B cell (primary cell): ENCODE results near the gene GPI. TPM values are rescaled to one million over a fixed set of nuclear protein-coding genes. Genes with fewer than 3 reads are reported as not detected.

Experiments used
- ATAC-seq: fragments of 200-7000 bp; cut with Tn5 transposase; one replicate; pipeline ENCODE4 v1.10.0; 2021; ENCODE audit warnings: low read depth, mild to moderate bottlenecking, moderate number of reproducible peaks, moderate library complexity
- CTCF ChIA-PET: fragments of 350-600 bp; sonication (Branson Sonifier 250); formaldehyde crosslinking; loops from one replicate; lab custom pipeline; 2021; ENCODE audit warnings: antibody characterized with exemption, inconsistent platforms; lab: Charles Lee
- POLR2A ChIA-PET: fragments of 350-600 bp; sonication (Branson Sonifier 250); formaldehyde crosslinking; loops from one replicate; lab custom pipeline; 2021; ENCODE audit warnings: antibody characterized with exemption; lab: Charles Lee
- DNase-seq: peaks from one replicate; pipeline ENCODE4 v3.0.0; 2013
- H2AFZ ChIP-seq: 2 replicates; pipeline ENCODE4 v1.6.1; 2012; ENCODE audit warnings: mild to moderate bottlenecking, low read depth, low read length; ENCODE audit not compliant: insufficient read depth, poor library complexity, severe bottlenecking
- H3K27ac ChIP-seq, 2 donors: 1 replicate in 1 of 2; 2 replicates in 1 of 2; pipeline ENCODE4 v1.5.1; 2012 to 2013; ENCODE audit warnings: low read length in 2 of 2, mild to moderate bottlenecking in 2 of 2, moderate library complexity in 1 of 2
- H3K27me3 ChIP-seq, 4 experiments: fragments of 200-600 bp in 1 of 4; sonication (generic) in 1 of 4; replicated peaks in 1 of 4; 1 replicate in 2 of 4; 2 replicates in 2 of 4; pipeline versions ENCODE4 v1.6.1 to v1.7.0; 2013 to 2016; ENCODE audit warnings: low read length in 3 of 4, mild to moderate bottlenecking in 2 of 4, mixed read lengths in 1 of 4, moderate library complexity in 1 of 4; ENCODE audit not compliant: insufficient read depth in 4 of 4, control insufficient read depth in 3 of 4; ENCODE audit errors: control extremely low read depth in 1 of 4
- H3K36me3 ChIP-seq, 2 experiments: replicated peaks in 1 of 2; 1 replicate in 1 of 2; 2 replicates in 1 of 2; pipeline versions ENCODE4 v1.6.1 to v1.7.1; 2013; ENCODE audit warnings: low read length in 1 of 2; ENCODE audit not compliant: insufficient read depth in 2 of 2, control insufficient read depth in 1 of 2; ENCODE audit errors: control extremely low read depth in 1 of 2, extremely low read depth in 1 of 2
- H3K4me1 ChIP-seq, 2 donors: fragments of 200-600 bp in 1 of 2; sonication (generic) in 1 of 2; 1 replicate in 1 of 2; 2 replicates in 1 of 2; pipeline versions ENCODE4 v1.5.1 to v1.6.1; 2013 to 2017; ENCODE audit warnings: low read length in 2 of 2; ENCODE audit not compliant: control insufficient read depth in 2 of 2, insufficient read depth in 2 of 2
- H3K4me2 ChIP-seq: replicated peaks from 2 replicates; pipeline ENCODE3; 2012; ENCODE audit warnings: mild to moderate bottlenecking, low read depth, low read length; ENCODE audit not compliant: poor library complexity, severe bottlenecking
- H3K4me3 ChIP-seq, 5 experiments: fragments of 200-600 bp in 1 of 5; sonication (generic) in 1 of 5; 1 replicate in 3 of 5; 2 replicates in 2 of 5; pipeline versions ENCODE4 v1.5.1 to v1.7.0; 2011 to 2016; ENCODE audit warnings: low read length in 4 of 5, mild to moderate bottlenecking in 4 of 5, low read depth in 2 of 5, control low read depth in 1 of 5, moderate library complexity in 1 of 5; ENCODE audit not compliant: insufficient read depth in 1 of 5; ENCODE audit errors: control extremely low read depth in 1 of 5, extremely low read depth in 1 of 5
- H3K79me2 ChIP-seq: fragments of 200-600 bp; sonication (generic); one replicate; pipeline ENCODE4 v1.6.0; 2016; ENCODE audit warnings: low read length; ENCODE audit not compliant: control insufficient read depth, insufficient read depth
- H3K9ac ChIP-seq: fragments of 200-600 bp; sonication (generic); 2 replicates; pipeline ENCODE4 v1.6.1; 2017; ENCODE audit warnings: mild to moderate bottlenecking, low read length, moderate library complexity
- H3K9me3 ChIP-seq, 3 donors: one replicate each; pipeline versions ENCODE4 v1.6.1 to v1.7.1; 2013; ENCODE audit warnings: low read length in 2 of 3; ENCODE audit not compliant: control insufficient read depth in 2 of 3, insufficient read depth in 1 of 3; ENCODE audit errors: control extremely low read depth in 1 of 3
- H4K20me1 ChIP-seq: 2 replicates; pipeline ENCODE4 v1.6.0; 2012; ENCODE audit warnings: mild to moderate bottlenecking, low read length; ENCODE audit not compliant: insufficient read depth, control insufficient read depth, poor library complexity, severe bottlenecking
- H3K27ac Mint-ChIP-seq: one replicate; pipeline ENCODE4 v1.8.0; 2021; ENCODE audit warnings: mixed read lengths
- H3K27me3 Mint-ChIP-seq: one replicate; pipeline ENCODE4 v1.8.0; 2021; ENCODE audit warnings: mixed read lengths
- H3K4me1 Mint-ChIP-seq: one replicate; pipeline ENCODE4 v1.8.0; 2021; ENCODE audit warnings: mixed read lengths
- H3K4me3 Mint-ChIP-seq: one replicate; pipeline ENCODE4 v1.8.0; 2021; ENCODE audit warnings: mixed read lengths
- H3K9me3 Mint-ChIP-seq: one replicate; pipeline ENCODE4 v1.8.0; 2022; ENCODE audit warnings: mixed read lengths; ENCODE audit not compliant: insufficient read depth
- CTCF ChIP-seq: fragments of 200-600 bp; IDR thresholded peaks from one replicate; pipeline ENCODE4 v1.8.0; 2022; ENCODE audit warnings: antibody characterized with exemption, mild to moderate bottlenecking
- EZH2 ChIP-seq: IDR thresholded peaks from 2 replicates; pipeline ENCODE4 v1.6.1; 2012; ENCODE audit warnings: borderline replicate concordance, low read depth, mild to moderate bottlenecking, moderate library complexity, low read length; ENCODE audit not compliant: insufficient read depth, poor library complexity, severe bottlenecking
- WGBS: methylation state at CpG from one replicate; pipeline ENCODE4 v1.1.5; 2013; ENCODE audit warnings: missing lambda C conversion rate; ENCODE audit not compliant: insufficient coverage; 5-methylcytosine and 5-hydroxymethylcytosine counted together
- intact Hi-C: fragments of 100-400 bp; cut with micrococcal nuclease; formaldehyde crosslinking; loops from one replicate; pipeline ENCODE4 v1.10.0; 2022
- polyA plus RNA-seq: library from polyadenylated mRNA; depleted of rRNA; stranded (reverse); fragments of >200 nt; gene quantifications from 2 replicates; pipeline ENCODE4 v1.2.3, GENCODE V29; 2012
- total RNA-seq, 2 donors: library from RNA; stranded (reverse); fragments of 120-200 nt in 1 of 2; gene quantifications; 1 replicate in 1 of 2; 2 replicates in 1 of 2; pipeline versions ENCODE4 v1.2.3 to v1.2.4, GENCODE V29; 2013 to 2022

The GPI gene
- total and polyA plus RNA-seq, 2 donors (not counting 1 experiment from before 2014, with no cell fraction given), result 74.5 to 102 TPM

DNA sequence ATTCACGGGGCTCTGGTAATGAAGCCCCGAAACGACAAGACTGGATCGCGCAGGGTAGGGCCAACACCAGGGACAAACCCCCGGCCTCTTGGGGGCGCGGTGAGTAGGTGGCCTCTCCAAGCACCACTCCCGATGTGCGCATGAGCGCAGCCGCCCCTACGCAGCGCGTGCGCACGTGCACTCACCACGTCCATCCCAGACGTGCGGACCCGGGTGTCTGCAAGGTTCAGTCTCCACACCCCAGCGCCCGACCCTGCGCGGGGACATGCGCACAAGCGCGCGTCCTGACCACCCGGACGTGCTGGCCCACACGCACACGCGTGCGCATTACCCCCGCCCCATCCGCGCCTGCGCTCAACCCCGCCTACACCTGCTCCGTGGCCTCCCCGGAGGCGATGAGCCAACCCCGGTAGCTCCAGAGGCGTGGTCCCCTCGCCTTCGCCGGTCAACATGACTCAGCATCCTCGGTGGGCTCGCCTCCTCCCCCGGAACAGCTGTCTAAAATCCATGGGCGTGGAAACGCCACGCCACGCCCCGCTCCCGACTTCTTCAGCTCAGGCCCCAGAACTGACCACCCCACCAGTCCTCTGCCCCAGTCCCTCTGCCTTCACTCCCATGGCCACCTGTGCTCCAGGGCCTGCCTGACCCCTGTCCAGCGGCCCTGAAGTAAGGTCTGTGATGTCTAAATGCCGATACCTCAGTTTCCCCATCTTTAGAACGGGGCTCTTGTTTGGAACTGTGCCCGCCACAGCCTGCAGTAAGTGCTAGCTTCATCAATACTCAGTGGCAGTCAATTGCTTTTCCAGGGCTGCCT is 5.6 kb upstream of the GPI start:
- TF ChIP-seq CTCF (peak; percentile 66), EZH2 (no peak)
- Histone ChIP-seq H3K9ac (peak overlapping the region; percentile 54), H3K4me2 (peak overlapping the region; percentile 77), H3K9me3 (no peaks in the 10 kb centered on the region), H3K36me3 (peaks cover 0 to 6% of the 10 kb centered on the region in 2 experiments), H2AFZ (peak overlapping the region; percentile 77), H3K4me1 (peaks cover 12 to 20% of the 10 kb centered on the region in 2 donors), H3K27ac (peak overlapping the region; percentile 59 to 68), H3K79me2 (peaks cover 3% of the 10 kb centered on the region), H4K20me1 (no peaks in the 10 kb centered on the region), H3K4me3 (peak overlapping the region; percentile 54 to 67 (median 56)), H3K27me3 (no peaks in the 10 kb centered on the region)
- Mint-ChIP-seq H3K4me3 (peak overlapping the region; percentile 96), H3K9me3 (no peaks in the 10 kb centered on the region), H3K27me3 (no peaks in the 10 kb centered on the region), H3K27ac (peak overlapping the region; percentile 97), H3K4me1 (peaks cover 26% of the 10 kb centered on the region)
- 5% methylated on average over 61 of the region's 61 CpGs for WGBS
- ATAC-seq, result peak; percentile 92
- ChIA-PET CTCF (interaction anchor here (0.8 to 2.4 kb wide), 5 partner anchors 18 to 71 kb away, joined by 3 to 9 read pairs (median 3); partner anchors contain the start of gene UBA2), POLR2A (interaction anchor here (1.0 to 1.6 kb wide), 3 partner anchors 13 to 188 kb away, joined by 3 to 4 read pairs (median 3); no protein-coding TSS in a partner anchor)
- DNase-seq, result peak; percentile 96
- intact Hi-C loops, result loop anchor here (1.0 kb wide), 4 partner anchors 23 to 187 kb away; partner anchors contain the start of genes LSM14A and PDCD2L
